ENCODE data around the gene ABLIM2.

- TF ChIP-seq CTCF (IDR thresholded peaks at IDR 0.05) (no peak), RFX5 (IDR thresholded peaks at IDR 0.05) (no peak), NPAS2 (CRISPR knock-in tag; IDR thresholded peaks at IDR 0.05; ENCODE audit: borderline replicate concordance) (no peak), PHF8 (IDR thresholded peaks at IDR 0.05; ENCODE audit: borderline replicate concordance, low read depth) (no peak), POLR2A (IDR thresholded peaks at IDR 0.05; ENCODE audit: low read length) (no peak), MAX (IDR thresholded peaks at IDR 0.05) (no peak), CHD4 (IDR thresholded peaks at IDR 0.05; ENCODE audit: borderline replicate concordance) (no peak), RAD21 (conservative IDR thresholded peaks at IDR 0.05 in 1 of 2, IDR thresholded peaks at IDR 0.05 in 1 of 2) (no peak), RARB (CRISPR knock-in tag; IDR thresholded peaks at IDR 0.05) (no peak), KDM1A (IDR thresholded peaks at IDR 0.05; ENCODE audit: low read depth) (no peak), JUNB (IDR thresholded peaks at IDR 0.05) (no peak)
These were observed 26.8 kb downstream of the ABLIM2 start for GRCh38 chr4:8131826-8132225.
